Fibroblast of skin of abdomen (primary cell): ENCODE data around the gene ERVW-1.
"Not testable (repeated sequence)": the region's sequence is repeated elsewhere in the genome, so short reads cannot be mapped to it uniquely, and the experiment has no call there.

Experiments used
- DNase-seq: peaks from one replicate; pipeline ENCODE4 v3.0.0-alpha.2; 2013

The ERVW-1 gene

GRCh38 chr7:92473989-92474388 is 3.8 kb downstream of the ERVW-1 start:
- not testable (repeated sequence) for DNase-seq

- not testable (repeated sequence) for DNase-seq
Observed at GRCh38 chr7:92468589-92468988, 9.2 kb downstream of the ERVW-1 start.

GRCh38 chr7:92466682-92467081 is 11.1 kb downstream of the ERVW-1 start:
- no peak for DNase-seq

- no peak for DNase-seq
Observed at GRCh38 chr7:92464515-92464914, 13.2 kb downstream of the ERVW-1 start.

GRCh38 chr7:92462560-92462959 is 15.2 kb downstream of the ERVW-1 start:
- no peak for DNase-seq

- peak; percentile 52 for DNase-seq
Observed at GRCh38 chr7:92461027-92462003, 16.4 kb downstream of the ERVW-1 start.

- DNase-seq, result no peak
Observed at GRCh38 chr7:92460510-92460909, 17.2 kb downstream of the ERVW-1 start.

- no peak for DNase-seq
Observed at GRCh38 chr7:92460109-92460508, 17.6 kb downstream of the ERVW-1 start.

- DNase-seq, result peak; percentile 60
Observed at GRCh38 chr7:92456236-92456635, 21.5 kb downstream of the ERVW-1 start.

- no peak for DNase-seq
Observed at GRCh38 chr7:92451645-92452044, 26.1 kb downstream of the ERVW-1 start.

GRCh38 chr7:92448205-92448747 is 29.5 kb downstream of the ERVW-1 start:
- DNase-seq, result peak; percentile 19

- peak; percentile 91 for DNase-seq
Observed at GRCh38 chr7:92447345-92448204, 30.2 kb downstream of the ERVW-1 start, which contains the start of gene GATAD1. GATAD1 (plus strand) TSS chr7:92447482; CDS start chr7:92447730, 248 bp downstream.

- no peak for DNase-seq
Observed at GRCh38 chr7:92446869-92447344, 30.8 kb downstream of the ERVW-1 start.

- not testable (repeated sequence) for DNase-seq
Observed at GRCh38 chr7:92442720-92443119, 35.0 kb downstream of the ERVW-1 start.

GRCh38 chr7:92437956-92438491 is 39.7 kb downstream of the ERVW-1 start:
- no peak for DNase-seq

GRCh38 chr7:92436612-92437445 is 40.9 kb downstream of the ERVW-1 start:
- no peak for DNase-seq

- no peak for DNase-seq
Observed at GRCh38 chr7:92435542-92435941, 42.2 kb downstream of the ERVW-1 start.

GRCh38 chr7:92433019-92433418 is 44.7 kb downstream of the ERVW-1 start:
- no peak for DNase-seq

- no peak for DNase-seq
Observed at GRCh38 chr7:92432299-92432946, 45.3 kb downstream of the ERVW-1 start.

- no peak for DNase-seq
Observed at GRCh38 chr7:92427193-92427592, 50.6 kb downstream of the ERVW-1 start.
